ENCODE data around the gene RIPK4. TPM values are rescaled to one million over a fixed set of nuclear protein-coding genes. Genes with fewer than 3 reads are reported as not detected.
A peak's percentile ranks its signal among the peaks of the same experiment; 100 is the strongest.

Gene RIPK4
- total and polyA plus RNA-seq, 2 donors from 2014 or later: 11.6 to 32.6 TPM

GRCh38 chr21:41812679-41813078 is 45.8 kb upstream of the RIPK4 start:
- Histone ChIP-seq H3K36me3 (ENCODE audit: control insufficient read depth in 2 of 3, insufficient read depth in 3 of 3, low read length in 3 of 3) (peaks cover 0 to 13% (median 11%) of the 10 kb centered on the region in 3 donors), H3K9me3 (ENCODE audit: control insufficient read depth in 2 of 3, insufficient read depth in 1 of 3, low read length in 3 of 3) (no peaks in the 10 kb centered on the region), H3K27ac (ENCODE audit: low read depth in 2 of 2, low read length in 2 of 2) (no peak overlapping the region), H3K4me1 (ENCODE audit: control insufficient read depth in 2 of 3, insufficient read depth in 2 of 3, low read depth in 1 of 3, low read length in 3 of 3) (no peaks in the 10 kb centered on the region), H3K4me3 (ENCODE audit: low read length in 3 of 3) (no peak overlapping the region), H3K27me3 (ENCODE audit: control insufficient read depth, insufficient read depth, low read length) (no peaks in the 10 kb centered on the region), H3K9ac (ENCODE audit: low read length in 3 of 3) (no peak overlapping the region)
- DNase-seq (peak in 1 of 5 donors; percentile 9), FAIRE-seq (no peak)
- intact Hi-C loops (cut with DNase I): no loop called here
- TF ChIP-seq, protein P1, sequence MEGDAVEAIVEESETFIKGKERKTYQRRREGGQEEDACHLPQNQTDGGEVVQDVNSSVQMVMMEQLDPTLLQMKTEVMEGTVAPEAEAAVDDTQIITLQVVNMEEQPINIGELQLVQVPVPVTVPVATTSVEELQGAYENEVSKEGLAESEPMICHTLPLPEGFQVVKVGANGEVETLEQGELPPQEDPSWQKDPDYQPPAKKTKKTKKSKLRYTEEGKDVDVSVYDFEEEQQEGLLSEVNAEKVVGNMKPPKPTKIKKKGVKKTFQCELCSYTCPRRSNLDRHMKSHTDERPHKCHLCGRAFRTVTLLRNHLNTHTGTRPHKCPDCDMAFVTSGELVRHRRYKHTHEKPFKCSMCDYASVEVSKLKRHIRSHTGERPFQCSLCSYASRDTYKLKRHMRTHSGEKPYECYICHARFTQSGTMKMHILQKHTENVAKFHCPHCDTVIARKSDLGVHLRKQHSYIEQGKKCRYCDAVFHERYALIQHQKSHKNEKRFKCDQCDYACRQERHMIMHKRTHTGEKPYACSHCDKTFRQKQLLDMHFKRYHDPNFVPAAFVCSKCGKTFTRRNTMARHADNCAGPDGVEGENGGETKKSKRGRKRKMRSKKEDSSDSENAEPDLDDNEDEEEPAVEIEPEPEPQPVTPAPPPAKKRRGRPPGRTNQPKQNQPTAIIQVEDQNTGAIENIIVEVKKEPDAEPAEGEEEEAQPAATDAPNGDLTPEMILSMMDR (IDR thresholded peaks at IDR 0.05; ENCODE audit: borderline replicate concordance, extremely low read depth, insufficient read depth): no peak

- H3K9me3 ChIP-seq (ENCODE audit: control insufficient read depth in 2 of 3, insufficient read depth in 1 of 3, low read length in 3 of 3): no peaks in the 10 kb centered on the region
- H3K36me3 ChIP-seq (ENCODE audit: control insufficient read depth in 2 of 3, insufficient read depth in 3 of 3, low read length in 3 of 3): peaks cover 0 to 13% (median 11%) of the 10 kb centered on the region in 3 donors
- TF ChIP-seq, protein P1 (IDR thresholded peaks at IDR 0.05; ENCODE audit: borderline replicate concordance, extremely low read depth, insufficient read depth): no peak
- DNase-seq (peak in 1 of 5 donors; percentile 6), FAIRE-seq (no peak)
- H3K4me1 ChIP-seq (ENCODE audit: control insufficient read depth in 2 of 3, insufficient read depth in 2 of 3, low read depth in 1 of 3, low read length in 3 of 3): no peaks in the 10 kb centered on the region
- intact Hi-C loops (cut with DNase I): no loop called here
- H3K27ac ChIP-seq (ENCODE audit: low read depth in 2 of 2, low read length in 2 of 2): no peak overlapping the region
- no peak overlapping the region for H3K9ac ChIP-seq (ENCODE audit: low read length in 3 of 3)
- no peak overlapping the region for H3K4me3 ChIP-seq (ENCODE audit: low read length in 3 of 3)
- no peaks in the 10 kb centered on the region for H3K27me3 ChIP-seq (ENCODE audit: control insufficient read depth, insufficient read depth, low read length)
Observed at GRCh38 chr21:41810597-41810932, 43.7 kb upstream of the RIPK4 start.

GRCh38 chr21:41809891-41810596 is 43.2 kb upstream of the RIPK4 start:
- intact Hi-C loops (cut with DNase I): no loop called here
- Histone ChIP-seq H3K9ac (ENCODE audit: low read length in 3 of 3) (no peak overlapping the region), H3K27me3 (ENCODE audit: control insufficient read depth, insufficient read depth, low read length) (no peaks in the 10 kb centered on the region), H3K4me1 (ENCODE audit: control insufficient read depth in 2 of 3, insufficient read depth in 2 of 3, low read depth in 1 of 3, low read length in 3 of 3) (no peaks in the 10 kb centered on the region), H3K9me3 (ENCODE audit: control insufficient read depth in 2 of 3, insufficient read depth in 1 of 3, low read length in 3 of 3) (no peaks in the 10 kb centered on the region), H3K36me3 (ENCODE audit: control insufficient read depth in 2 of 3, insufficient read depth in 3 of 3, low read length in 3 of 3) (peaks cover 0 to 10% (median 8%) of the 10 kb centered on the region in 3 donors), H3K27ac (ENCODE audit: low read depth in 2 of 2, low read length in 2 of 2) (no peak overlapping the region), H3K4me3 (ENCODE audit: low read length in 3 of 3) (no peak overlapping the region)
- DNase-seq (peak in 1 of 5 donors; percentile 22), FAIRE-seq (no peak)
- TF ChIP-seq, protein P1 (IDR thresholded peaks at IDR 0.05; ENCODE audit: borderline replicate concordance, extremely low read depth, insufficient read depth): no peak
